ENCODE data around the gene CCDC192. TPM values are rescaled to one million over a fixed set of nuclear protein-coding genes. Genes with fewer than 3 reads are reported as not detected.

Gene CCDC192
- total RNA-seq, 1 donor from 2014 or later, result not detected

- ATAC-seq (ENCODE audit: low read depth) (no peak), DNase-seq (no peak)
- Mint-ChIP-seq H3K27ac (no peak overlapping the region), H3K36me3 (ENCODE audit: low read depth) (peaks cover 3% of the 10 kb centered on the region), H3K4me3 (no peak overlapping the region), H3K9me3 (no peaks in the 10 kb centered on the region), H3K4me1 (peaks cover 2% of the 10 kb centered on the region), H3K27me3 (no peaks in the 10 kb centered on the region)
- CTCF ChIA-PET, result no interaction called here
- POLR2A ChIA-PET, result no interaction called here
- no peak for TF ChIP-seq CTCF (IDR thresholded peaks at IDR 0.05)
- intact Hi-C loops (cut with micrococcal nuclease), result no loop called here
These were observed 272.8 kb downstream of the CCDC192 start for GRCh38 chr5:127975961-127976360.

- DNase-seq, result no peak
- no peaks in the 10 kb centered on the region for H3K27me3 Mint-ChIP-seq
- TF ChIP-seq CTCF (IDR thresholded peaks at IDR 0.05), result no peak
- peaks cover 3% of the 10 kb centered on the region for H3K36me3 Mint-ChIP-seq (ENCODE audit: low read depth)
- ATAC-seq (ENCODE audit: low read depth), result no peak
- intact Hi-C loops (cut with micrococcal nuclease), result no loop called here
- ChIA-PET CTCF (no interaction called here), POLR2A (no interaction called here)
- peaks cover 2% of the 10 kb centered on the region for H3K4me1 Mint-ChIP-seq
- no peak overlapping the region for H3K27ac Mint-ChIP-seq
- H3K4me3 Mint-ChIP-seq, result no peak overlapping the region
- H3K9me3 Mint-ChIP-seq, result no peaks in the 10 kb centered on the region
These were observed 273.3 kb downstream of the CCDC192 start for GRCh38 chr5:127976525-127976924.

- Mint-ChIP-seq H3K27ac (no peak overlapping the region), H3K27me3 (no peaks in the 10 kb centered on the region), H3K4me1 (peaks cover 2% of the 10 kb centered on the region), H3K4me3 (no peak overlapping the region), H3K9me3 (no peaks in the 10 kb centered on the region), H3K36me3 (ENCODE audit: low read depth) (peaks cover 3% of the 10 kb centered on the region)
- intact Hi-C loops (cut with micrococcal nuclease), result no loop called here
- ATAC-seq (ENCODE audit: low read depth), result no peak
- no peak for DNase-seq
- ChIA-PET CTCF (no interaction called here), POLR2A (no interaction called here)
- no peak for TF ChIP-seq CTCF (IDR thresholded peaks at IDR 0.05)
These were observed 274.0 kb downstream of the CCDC192 start for GRCh38 chr5:127976991-127977717.

GRCh38 chr5:127978738-127979300, 275.6 kb downstream of the CCDC192 start:
- ChIA-PET CTCF (interaction anchor here (1.0 kb wide), 1 partner anchor 415 kb away, joined by 3 read pairs; no protein-coding TSS in a partner anchor), POLR2A (no interaction called here)
- DNase-seq, result no peak
- H3K4me3 Mint-ChIP-seq, result no peak overlapping the region
- peaks cover 10% of the 10 kb centered on the region for H3K36me3 Mint-ChIP-seq (ENCODE audit: low read depth)
- TF ChIP-seq CTCF (IDR thresholded peaks at IDR 0.05), result no peak
- ATAC-seq (ENCODE audit: low read depth), result no peak
- intact Hi-C loops (cut with micrococcal nuclease), result no loop called here
- no peaks in the 10 kb centered on the region for H3K9me3 Mint-ChIP-seq
- H3K27ac Mint-ChIP-seq, result no peak overlapping the region
- peaks cover 2% of the 10 kb centered on the region for H3K4me1 Mint-ChIP-seq
- no peaks in the 10 kb centered on the region for H3K27me3 Mint-ChIP-seq

GRCh38 chr5:127979475-127979874, 276.3 kb downstream of the CCDC192 start:
- CTCF ChIA-PET, result no interaction called here
- no peak for DNase-seq

More at GRCh38 chr5:127979475-127979874, 276.3 kb downstream of the CCDC192 start:
- Mint-ChIP-seq H3K4me1 (peaks cover 2% of the 10 kb centered on the region), H3K9me3 (no peaks in the 10 kb centered on the region), H3K27me3 (no peaks in the 10 kb centered on the region), H3K4me3 (no peak overlapping the region), H3K27ac (no peak overlapping the region), H3K36me3 (ENCODE audit: low read depth) (peaks cover 10% of the 10 kb centered on the region)
- POLR2A ChIA-PET, result no interaction called here
- ATAC-seq (ENCODE audit: low read depth), result no peak
- no peak for TF ChIP-seq CTCF (IDR thresholded peaks at IDR 0.05)
- intact Hi-C loops (cut with micrococcal nuclease), result no loop called here
